Cerebellar nuclear complex (tissue), 1 donor: ENCODE data around the gene ALDH1A3.

ENCODE experiments used
- DNase-seq, 2 experiments: peaks; one replicate each; lab custom pipeline; 2025; lab: John Stamatoyannopoulos, UW

ALDH1A3 gene

GRCh38 chr15:100952566-100952965, 72.9 kb downstream of the ALDH1A3 start:
- no peak for DNase-seq

GRCh38 chr15:100958326-100959065, 78.9 kb downstream of the ALDH1A3 start:
- DNase-seq: no peak

GRCh38 chr15:100959066-100960050, 79.7 kb downstream of the ALDH1A3 start:
- no peak for DNase-seq
